ENCODE measurements around the gene SLC38A3. TPM values are rescaled to one million over a fixed set of nuclear protein-coding genes. Genes with fewer than 3 reads are reported as not detected.
A peak's percentile ranks its signal among the peaks of the same experiment; 100 is the strongest.

SLC38A3 gene
- total RNA-seq, 4 donors from 2014 or later, result 0.62 TPM; not detected in 3

DNA sequence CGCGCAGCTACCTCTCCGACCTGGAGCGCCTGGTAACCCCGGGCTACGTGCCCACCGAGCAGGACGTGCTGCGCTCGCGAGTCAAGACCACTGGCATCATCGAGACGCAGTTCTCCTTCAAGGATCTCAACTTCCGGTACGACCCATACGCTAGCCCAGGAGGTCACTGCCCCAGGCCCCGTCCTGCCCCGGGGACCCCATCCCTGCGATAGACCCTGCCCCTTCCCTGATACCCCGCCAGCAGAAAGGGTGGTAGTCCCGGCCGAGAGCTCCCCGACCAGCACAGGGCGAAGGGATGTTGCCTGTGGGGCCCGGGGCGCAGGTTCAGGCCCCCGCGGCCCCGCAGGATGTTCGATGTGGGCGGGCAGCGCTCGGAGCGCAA lies 11.3 kb upstream of the SLC38A3 start:
- H3K4me3 ChIP-seq (ENCODE audit: low read depth, poor library complexity, severe bottlenecking), result no peak overlapping the region
- intact Hi-C loops (cut with DNase I; ENCODE audit: low total_unique reads), result loop anchor here (1.0 kb wide), 1 partner anchor 32 kb away; no protein-coding TSS in a partner anchor
- TF ChIP-seq POLR2A (IDR thresholded peaks at IDR 0.05), result no peak
- TF ChIP-seq, protein P1, sequence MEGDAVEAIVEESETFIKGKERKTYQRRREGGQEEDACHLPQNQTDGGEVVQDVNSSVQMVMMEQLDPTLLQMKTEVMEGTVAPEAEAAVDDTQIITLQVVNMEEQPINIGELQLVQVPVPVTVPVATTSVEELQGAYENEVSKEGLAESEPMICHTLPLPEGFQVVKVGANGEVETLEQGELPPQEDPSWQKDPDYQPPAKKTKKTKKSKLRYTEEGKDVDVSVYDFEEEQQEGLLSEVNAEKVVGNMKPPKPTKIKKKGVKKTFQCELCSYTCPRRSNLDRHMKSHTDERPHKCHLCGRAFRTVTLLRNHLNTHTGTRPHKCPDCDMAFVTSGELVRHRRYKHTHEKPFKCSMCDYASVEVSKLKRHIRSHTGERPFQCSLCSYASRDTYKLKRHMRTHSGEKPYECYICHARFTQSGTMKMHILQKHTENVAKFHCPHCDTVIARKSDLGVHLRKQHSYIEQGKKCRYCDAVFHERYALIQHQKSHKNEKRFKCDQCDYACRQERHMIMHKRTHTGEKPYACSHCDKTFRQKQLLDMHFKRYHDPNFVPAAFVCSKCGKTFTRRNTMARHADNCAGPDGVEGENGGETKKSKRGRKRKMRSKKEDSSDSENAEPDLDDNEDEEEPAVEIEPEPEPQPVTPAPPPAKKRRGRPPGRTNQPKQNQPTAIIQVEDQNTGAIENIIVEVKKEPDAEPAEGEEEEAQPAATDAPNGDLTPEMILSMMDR (IDR thresholded peaks at IDR 0.05), result no peak
- no peak for DNase-seq (ENCODE audit: low spot score in 2 of 2)
- WGBS, 2 donors, result 6 to 26% methylated on average over 7 to 34 of the region's 34 CpGs

DNA sequence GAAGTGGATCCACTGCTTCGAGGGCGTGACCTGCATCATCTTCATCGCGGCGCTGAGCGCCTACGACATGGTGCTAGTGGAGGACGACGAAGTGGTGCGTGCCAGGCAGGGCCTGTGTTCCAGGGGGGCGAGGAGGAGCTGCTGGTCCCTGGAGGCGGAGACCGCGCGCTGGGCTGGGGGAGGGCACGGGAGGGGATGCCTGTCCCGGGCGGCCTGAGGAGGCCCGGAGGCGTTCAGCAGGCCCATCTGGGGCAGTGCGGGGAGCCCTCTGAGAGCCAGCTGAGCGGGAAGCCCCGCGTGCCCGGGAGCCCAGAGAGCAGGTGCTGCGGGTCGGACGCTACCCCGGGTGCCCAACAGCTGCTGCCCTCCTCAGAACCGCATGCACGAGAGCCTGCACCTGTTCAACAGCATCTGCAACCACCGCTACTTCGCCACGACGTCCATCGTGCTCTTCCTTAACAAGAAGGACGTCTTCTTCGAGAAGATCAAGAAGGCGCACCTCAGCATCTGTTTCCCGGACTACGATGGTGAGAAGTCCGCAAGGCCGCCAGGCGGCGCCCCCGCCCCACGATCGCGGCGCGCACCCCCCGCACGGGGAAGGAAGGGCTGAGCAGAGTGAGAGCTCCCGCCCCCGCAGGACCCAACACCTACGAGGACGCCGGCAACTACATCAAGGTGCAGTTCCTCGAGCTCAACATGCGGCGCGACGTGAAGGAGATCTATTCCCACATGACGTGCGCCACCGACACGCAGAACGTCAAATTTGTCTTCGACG lies 10.8 kb upstream of the SLC38A3 start:
- peak in 1 of 2 donors; percentile 92 for DNase-seq (ENCODE audit: low spot score in 2 of 2)
- no peak for TF ChIP-seq POLR2A (IDR thresholded peaks at IDR 0.05)
- TF ChIP-seq, protein P1 (IDR thresholded peaks at IDR 0.05), result peak in 1 of 3 donors; percentile 66
- WGBS, 2 donors, result 8 to 11% methylated on average over 36 to 64 of the region's 70 CpGs
- intact Hi-C loops (cut with DNase I; ENCODE audit: low total_unique reads), result no loop called here
- H3K4me3 ChIP-seq (ENCODE audit: low read depth, poor library complexity, severe bottlenecking), result no peak overlapping the region

DNA sequence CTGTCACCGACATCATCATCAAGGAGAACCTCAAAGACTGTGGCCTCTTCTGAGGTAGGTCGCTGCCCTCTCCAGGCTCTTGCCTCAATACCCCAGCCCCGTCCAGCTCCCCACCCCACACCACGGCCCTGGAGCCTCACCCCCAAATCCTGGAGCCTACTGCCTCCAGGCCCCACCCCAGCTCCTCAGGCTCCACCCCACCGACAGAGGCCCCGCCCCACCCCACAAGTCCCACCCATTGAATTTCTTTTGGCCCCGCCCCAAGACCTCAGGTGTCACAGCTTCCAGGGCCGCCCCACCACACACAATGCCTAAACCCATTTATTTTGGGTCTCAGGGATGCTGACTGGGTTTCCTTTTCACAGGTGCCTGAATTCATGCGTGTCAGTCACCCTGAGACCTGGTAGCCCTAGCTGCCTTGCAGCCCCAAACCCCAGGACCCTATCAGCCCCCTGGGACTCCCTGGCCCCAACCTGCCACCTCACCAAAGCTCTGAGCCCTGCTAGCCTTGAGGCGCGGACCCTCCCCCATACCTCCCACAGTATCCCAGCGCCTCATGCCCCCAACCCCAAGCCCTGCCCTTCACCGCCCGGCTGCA lies 10.1 kb upstream of the SLC38A3 start:
- TF ChIP-seq, protein P1 (IDR thresholded peaks at IDR 0.05), result no peak
- TF ChIP-seq POLR2A (IDR thresholded peaks at IDR 0.05), result no peak
- H3K4me3 ChIP-seq (ENCODE audit: low read depth, poor library complexity, severe bottlenecking), result no peak overlapping the region
- intact Hi-C loops (cut with DNase I; ENCODE audit: low total_unique reads), result no loop called here
- 52 to 61% methylated on average over 10 to 12 of the region's 14 CpGs for WGBS, 2 donors
- no peak for DNase-seq (ENCODE audit: low spot score in 2 of 2)

DNA sequence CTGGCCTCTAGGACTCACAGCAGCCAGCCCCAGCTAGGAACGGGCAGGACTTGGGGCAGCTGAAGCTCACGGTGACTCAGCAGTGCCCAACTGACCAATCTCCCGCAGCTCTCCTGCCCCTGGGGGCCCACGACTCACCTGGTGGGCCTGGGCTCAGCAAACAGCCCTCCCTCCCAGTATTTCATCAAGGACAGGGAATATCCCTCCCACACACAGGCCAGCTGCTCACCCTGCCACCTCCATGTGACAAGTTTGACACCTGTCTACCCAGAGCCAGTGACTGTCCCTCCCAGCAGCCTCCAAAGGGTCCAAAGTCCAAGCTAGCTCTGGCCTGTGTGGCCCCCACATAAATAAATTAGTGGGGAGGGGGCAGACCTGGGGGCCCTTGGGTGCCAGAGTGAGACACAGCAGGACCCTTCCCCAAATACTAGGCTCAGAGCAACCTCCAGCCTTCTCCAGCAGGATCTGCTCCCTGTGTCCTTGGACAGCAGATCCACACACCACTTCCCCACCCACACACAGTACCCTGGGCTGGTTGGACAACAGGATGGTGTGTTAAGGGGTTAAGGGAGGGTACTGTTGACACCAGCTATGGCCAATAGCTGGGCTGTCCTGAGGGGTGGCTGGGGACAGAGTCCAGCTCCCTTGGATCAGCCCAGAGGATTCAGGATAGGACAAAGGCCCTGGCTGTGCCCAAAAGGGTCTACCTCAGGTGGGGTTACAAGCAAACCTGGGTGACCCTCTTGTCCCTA lies 9.4 kb upstream of the SLC38A3 start:
- no peak for DNase-seq (ENCODE audit: low spot score in 2 of 2)
- 64 to 75% methylated on average over 2 to 4 of the region's 4 CpGs for WGBS, 2 donors
- H3K4me3 ChIP-seq (ENCODE audit: low read depth, poor library complexity, severe bottlenecking), result no peak overlapping the region
- intact Hi-C loops (cut with DNase I; ENCODE audit: low total_unique reads), result no loop called here
- no peak for TF ChIP-seq POLR2A (IDR thresholded peaks at IDR 0.05)
- TF ChIP-seq, protein P1 (IDR thresholded peaks at IDR 0.05), result no peak

GRCh38 chr3:50196253-50196801 lies 8.7 kb upstream of the SLC38A3 start:
- WGBS, 2 donors, result 72 to 76% methylated on average over 6 of the region's 6 CpGs
- no peak for DNase-seq (ENCODE audit: low spot score in 2 of 2)
- no peak overlapping the region for H3K4me3 ChIP-seq (ENCODE audit: low read depth, poor library complexity, severe bottlenecking)
- intact Hi-C loops (cut with DNase I; ENCODE audit: low total_unique reads), result no loop called here
- TF ChIP-seq POLR2A (IDR thresholded peaks at IDR 0.05), result no peak
- TF ChIP-seq, protein P1 (IDR thresholded peaks at IDR 0.05), result no peak
